Activated T-helper 2 cell treated with anti-CD3 and anti-CD28 coated beads, Interferon-gamma antibody, Interleukin-2, Interleukin-4, amounts not matched to agents 10 μg/mL and 5 μg/mL and 100 μg/mL, durations not matched to agents 14 hours and 24 hours and 36 hours (primary cell): ENCODE measurements around the gene TRMT1. TPM values are rescaled to one million over a fixed set of nuclear protein-coding genes. Genes with fewer than 3 reads are reported as not detected.
A peak's percentile ranks its signal among the peaks of the same experiment; 100 is the strongest.

ENCODE experiments used
- DNase-seq: peaks from one replicate; pipeline ENCODE4 v3.0.0; 2021; ENCODE audit warnings: low spot score
- H3K27ac Mint-ChIP-seq: one replicate; pipeline ENCODE4 v1.8.0; 2021; ENCODE audit warnings: mixed read lengths
- H3K27me3 Mint-ChIP-seq: one replicate; pipeline ENCODE4 v1.8.0; 2021; ENCODE audit warnings: low read depth, mixed read lengths
- H3K36me3 Mint-ChIP-seq: one replicate; pipeline ENCODE4 v1.8.0; 2021; ENCODE audit warnings: low read depth, mixed read lengths
- H3K4me1 Mint-ChIP-seq: one replicate; pipeline ENCODE4 v1.8.0; 2021; ENCODE audit warnings: low read depth, mixed read lengths
- H3K4me3 Mint-ChIP-seq: one replicate; pipeline ENCODE4 v1.8.0; 2021; ENCODE audit warnings: low read depth, mild to moderate bottlenecking, moderate library complexity, mixed read lengths
- H3K9me3 Mint-ChIP-seq: one replicate; pipeline ENCODE4 v1.8.0; 2021; ENCODE audit warnings: mixed read lengths
- intact Hi-C: fragments of 100-400 bp; cut with micrococcal nuclease; formaldehyde crosslinking; loops from one replicate; pipeline ENCODE4 v1.15.1; 2023
- total RNA-seq: library from RNA; stranded (reverse); gene quantifications from 2 replicates; pipeline ENCODE4 v1.2.3, GENCODE V29; 2022

TRMT1 gene
- total RNA-seq, 1 donor from 2014 or later, result 116 TPM

GRCh38 chr19:13139633-13140311 lies 23.2 kb upstream of the TRMT1 start:
- no peaks in the 10 kb centered on the region for H3K9me3 Mint-ChIP-seq
- H3K36me3 Mint-ChIP-seq, result peaks cover 48% of the 10 kb centered on the region
- no peak for DNase-seq
- H3K27me3 Mint-ChIP-seq, result no peaks in the 10 kb centered on the region
- H3K4me3 Mint-ChIP-seq, result no peak overlapping the region
- no peak overlapping the region for H3K27ac Mint-ChIP-seq
- intact Hi-C loops, result no loop called here
- peaks cover 3% of the 10 kb centered on the region for H3K4me1 Mint-ChIP-seq

- DNase-seq, result no peak
- peaks cover 52% of the 10 kb centered on the region for H3K36me3 Mint-ChIP-seq
- H3K4me3 Mint-ChIP-seq, result no peak overlapping the region
- H3K27ac Mint-ChIP-seq, result no peak overlapping the region
- peaks cover 3% of the 10 kb centered on the region for H3K4me1 Mint-ChIP-seq
- no peaks in the 10 kb centered on the region for H3K27me3 Mint-ChIP-seq
- intact Hi-C loops, result no loop called here
- H3K9me3 Mint-ChIP-seq, result no peaks in the 10 kb centered on the region
These were observed 22.3 kb upstream of the TRMT1 start for GRCh38 chr19:13138916-13139198.

- no peak overlapping the region for H3K4me3 Mint-ChIP-seq
- H3K27ac Mint-ChIP-seq, result no peak overlapping the region
- intact Hi-C loops, result no loop called here
- H3K36me3 Mint-ChIP-seq, result peaks cover 57% of the 10 kb centered on the region
- H3K27me3 Mint-ChIP-seq, result no peaks in the 10 kb centered on the region
- H3K4me1 Mint-ChIP-seq, result peaks cover 8% of the 10 kb centered on the region
- H3K9me3 Mint-ChIP-seq, result no peaks in the 10 kb centered on the region
- no peak for DNase-seq
These were observed 21.8 kb upstream of the TRMT1 start for GRCh38 chr19:13138171-13138915.

- no peak for DNase-seq
- intact Hi-C loops, result no loop called here
- peaks cover 62% of the 10 kb centered on the region for H3K36me3 Mint-ChIP-seq
- H3K27ac Mint-ChIP-seq, result no peak overlapping the region
- H3K4me1 Mint-ChIP-seq, result peaks cover 18% of the 10 kb centered on the region
- H3K4me3 Mint-ChIP-seq, result no peak overlapping the region
- no peaks in the 10 kb centered on the region for H3K9me3 Mint-ChIP-seq
- no peaks in the 10 kb centered on the region for H3K27me3 Mint-ChIP-seq
These were observed 20.8 kb upstream of the TRMT1 start for GRCh38 chr19:13137290-13137794.

GRCh38 chr19:13135068-13136062 lies 18.8 kb upstream of the TRMT1 start:
- Mint-ChIP-seq H3K36me3 (peaks cover 61% of the 10 kb centered on the region), H3K9me3 (no peaks in the 10 kb centered on the region), H3K4me3 (no peak overlapping the region), H3K4me1 (peaks cover 27% of the 10 kb centered on the region), H3K27me3 (no peaks in the 10 kb centered on the region), H3K27ac (no peak overlapping the region)
- intact Hi-C loops, result no loop called here
- no peak for DNase-seq

- H3K27me3 Mint-ChIP-seq, result no peaks in the 10 kb centered on the region
- no peaks in the 10 kb centered on the region for H3K9me3 Mint-ChIP-seq
- peaks cover 31% of the 10 kb centered on the region for H3K4me1 Mint-ChIP-seq
- intact Hi-C loops, result no loop called here
- H3K36me3 Mint-ChIP-seq, result peaks cover 61% of the 10 kb centered on the region
- H3K4me3 Mint-ChIP-seq, result no peak overlapping the region
- H3K27ac Mint-ChIP-seq, result no peak overlapping the region
- DNase-seq, result no peak
These were observed 18.1 kb upstream of the TRMT1 start for GRCh38 chr19:13134626-13135025.

GRCh38 chr19:13133241-13133870 lies 16.8 kb upstream of the TRMT1 start:
- peaks cover 58% of the 10 kb centered on the region for H3K36me3 Mint-ChIP-seq

GRCh38 chr19:13132471-13133180 lies 16.1 kb upstream of the TRMT1 start:
- H3K4me3 Mint-ChIP-seq, result peak overlapping the region; percentile 78
- peaks cover 53% of the 10 kb centered on the region for H3K36me3 Mint-ChIP-seq
- intact Hi-C loops, result loop anchor here (1.0 to 2.0 kb wide), 3 partner anchors 14 to 32 kb away; partner anchors contain the start of gene NACC1
- DNase-seq, result peak; percentile 70
- peak overlapping the region; percentile 98 for H3K27ac Mint-ChIP-seq
- no peaks in the 10 kb centered on the region for H3K9me3 Mint-ChIP-seq
- no peaks in the 10 kb centered on the region for H3K27me3 Mint-ChIP-seq
- H3K4me1 Mint-ChIP-seq, result peaks cover 42% of the 10 kb centered on the region

More at GRCh38 chr19:13133241-13133870, 16.8 kb upstream of the TRMT1 start:
- H3K4me1 Mint-ChIP-seq, result peaks cover 37% of the 10 kb centered on the region
- intact Hi-C loops, result loop anchor here (2.0 kb wide), 1 partner anchor 33 kb away; no protein-coding TSS in a partner anchor
- H3K27me3 Mint-ChIP-seq, result no peaks in the 10 kb centered on the region
- H3K27ac Mint-ChIP-seq, result peak overlapping the region; percentile 98
- DNase-seq, result no peak
- H3K9me3 Mint-ChIP-seq, result no peaks in the 10 kb centered on the region
- H3K4me3 Mint-ChIP-seq, result peak overlapping the region; percentile 78

- Mint-ChIP-seq H3K27ac (peak overlapping the region; percentile 82), H3K4me3 (no peak overlapping the region), H3K9me3 (no peaks in the 10 kb centered on the region), H3K4me1 (peaks cover 43% of the 10 kb centered on the region), H3K27me3 (no peaks in the 10 kb centered on the region), H3K36me3 (peaks cover 38% of the 10 kb centered on the region)
- intact Hi-C loops, result no loop called here
- no peak for DNase-seq
These were observed 14.4 kb upstream of the TRMT1 start for GRCh38 chr19:13130886-13131490.

GRCh38 chr19:13129384-13129783 lies 12.8 kb upstream of the TRMT1 start:
- no peaks in the 10 kb centered on the region for H3K9me3 Mint-ChIP-seq
- H3K27ac Mint-ChIP-seq, result no peak overlapping the region
- DNase-seq, result no peak
- H3K27me3 Mint-ChIP-seq, result no peaks in the 10 kb centered on the region
- intact Hi-C loops, result no loop called here
- H3K4me3 Mint-ChIP-seq, result no peak overlapping the region
- H3K36me3 Mint-ChIP-seq, result peaks cover 35% of the 10 kb centered on the region
- H3K4me1 Mint-ChIP-seq, result peaks cover 43% of the 10 kb centered on the region

- no peaks in the 10 kb centered on the region for H3K27me3 Mint-ChIP-seq
- H3K27ac Mint-ChIP-seq, result peak overlapping the region; percentile 73
- H3K4me1 Mint-ChIP-seq, result peaks cover 41% of the 10 kb centered on the region
- H3K9me3 Mint-ChIP-seq, result no peaks in the 10 kb centered on the region
- intact Hi-C loops, result no loop called here
- DNase-seq, result no peak
- peaks cover 28% of the 10 kb centered on the region for H3K36me3 Mint-ChIP-seq
- no peak overlapping the region for H3K4me3 Mint-ChIP-seq
These were observed 12.0 kb upstream of the TRMT1 start for GRCh38 chr19:13128583-13128982.
